Suprapubic skin (tissue), 3 donors: Measurements from ENCODE around the gene MTHFSD.

Experiments
- EP300 ChIP-seq: sonication (generic); formaldehyde crosslinking; IDR thresholded peaks from one replicate; pipeline ENCODE4 v1.6.1; 2017; ENCODE audit warnings: antibody characterized with exemption
- POLR2A ChIP-seq, 2 donors: fragments of 450-650 bp; IDR thresholded peaks; one replicate each; pipeline ENCODE4 v1.6.1; 2017; ENCODE audit warnings: antibody characterized with exemption in 2 of 2, mild to moderate bottlenecking in 2 of 2, moderate library complexity in 2 of 2
- TF ChIP-seq, protein P1 (sequence below), 2 donors: fragments of 200-600 bp in 1 of 2; fragments of 450-650 bp in 1 of 2; sonication (generic) in 1 of 2; IDR thresholded peaks; one replicate each; pipeline ENCODE4 v1.5.1; 2016 to 2019; ENCODE audit warnings: antibody characterized with exemption in 2 of 2, mild to moderate bottlenecking in 1 of 2, moderate library complexity in 1 of 2

GRCh38 chr16:86533076-86533475, 22.0 kb downstream of the MTHFSD start:
- TF ChIP-seq, protein P1, sequence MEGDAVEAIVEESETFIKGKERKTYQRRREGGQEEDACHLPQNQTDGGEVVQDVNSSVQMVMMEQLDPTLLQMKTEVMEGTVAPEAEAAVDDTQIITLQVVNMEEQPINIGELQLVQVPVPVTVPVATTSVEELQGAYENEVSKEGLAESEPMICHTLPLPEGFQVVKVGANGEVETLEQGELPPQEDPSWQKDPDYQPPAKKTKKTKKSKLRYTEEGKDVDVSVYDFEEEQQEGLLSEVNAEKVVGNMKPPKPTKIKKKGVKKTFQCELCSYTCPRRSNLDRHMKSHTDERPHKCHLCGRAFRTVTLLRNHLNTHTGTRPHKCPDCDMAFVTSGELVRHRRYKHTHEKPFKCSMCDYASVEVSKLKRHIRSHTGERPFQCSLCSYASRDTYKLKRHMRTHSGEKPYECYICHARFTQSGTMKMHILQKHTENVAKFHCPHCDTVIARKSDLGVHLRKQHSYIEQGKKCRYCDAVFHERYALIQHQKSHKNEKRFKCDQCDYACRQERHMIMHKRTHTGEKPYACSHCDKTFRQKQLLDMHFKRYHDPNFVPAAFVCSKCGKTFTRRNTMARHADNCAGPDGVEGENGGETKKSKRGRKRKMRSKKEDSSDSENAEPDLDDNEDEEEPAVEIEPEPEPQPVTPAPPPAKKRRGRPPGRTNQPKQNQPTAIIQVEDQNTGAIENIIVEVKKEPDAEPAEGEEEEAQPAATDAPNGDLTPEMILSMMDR (IDR thresholded peaks at IDR 0.05), result no peak
- TF ChIP-seq POLR2A (IDR thresholded peaks at IDR 0.05) (no peak), EP300 (no peak)
